ENCODE data around the gene CALCR.

Gene CALCR

GRCh38 chr7:93559639-93560491, 14.7 kb downstream of the CALCR start:
- Histone ChIP-seq H3K4ac (ENCODE audit: low read length) (no peak overlapping the region), H2AK5ac (ENCODE audit: low read depth, low read length) (no peak overlapping the region), H3K4me1 (ENCODE audit: control insufficient read depth in 2 of 2, insufficient read depth in 1 of 2, low read depth in 1 of 2, low read length in 2 of 2) (peaks cover 0 to 5% of the 10 kb centered on the region in 2 donors), H4K91ac (ENCODE audit: low read depth, low read length, poor library complexity) (no peak overlapping the region), H3K79me1 (ENCODE audit: low read depth, low read length) (no peaks in the 10 kb centered on the region), H3K36me3 (replicated peaks in 1 of 2; ENCODE audit: control insufficient read depth in 2 of 2, insufficient read depth in 2 of 2, low read length in 2 of 2) (no peaks in the 10 kb centered on the region), H2BK12ac (ENCODE audit: low read length) (no peak overlapping the region), H3K4me2 (ENCODE audit: insufficient read depth, low read length, poor library complexity, severe bottlenecking) (no peak overlapping the region), H3K23ac (ENCODE audit: low read depth, low read length, poor library complexity) (no peak overlapping the region), H4K8ac (ENCODE audit: low read depth, low read length) (no peak overlapping the region), H3K9ac (ENCODE audit: low read depth, low read length, poor library complexity) (no peak overlapping the region), H2AFZ (ENCODE audit: low read length) (no peak overlapping the region), H3K9me3 (replicated peaks in 1 of 2; ENCODE audit: control insufficient read depth in 2 of 2, insufficient read depth in 1 of 2, low read depth in 1 of 2, low read length in 2 of 2) (no peaks in the 10 kb centered on the region), H3K14ac (ENCODE audit: low read length) (no peak overlapping the region), H3K27me3 (ENCODE audit: control insufficient read depth in 3 of 3, insufficient read depth in 3 of 3, low read depth in 1 of 3, low read length in 3 of 3) (no peaks in the 10 kb centered on the region), H2BK15ac (ENCODE audit: low read length) (no peak overlapping the region), H3K4me3 (ENCODE audit: low read length in 2 of 2) (no peak overlapping the region), H3K18ac (ENCODE audit: low read length) (no peak overlapping the region), H3K27ac (replicated peaks; ENCODE audit: low read length) (no peak overlapping the region), H2BK120ac (ENCODE audit: low read depth, low read length) (no peak overlapping the region), H2BK5ac (ENCODE audit: low read length) (no peak overlapping the region)
- WGBS, 2 donors (ENCODE audit: extremely low coverage in 2 of 2, insufficient read length in 2 of 2, insufficient replicate concordance in 1 of 2) = no CpG with 5 or more reads among the region's 3 CpGs
- DNase-seq (ENCODE audit: low spot score) = no peak

- Histone ChIP-seq H2BK120ac (ENCODE audit: low read depth, low read length) (no peak overlapping the region), H3K4me2 (ENCODE audit: insufficient read depth, low read length, poor library complexity, severe bottlenecking) (no peak overlapping the region), H3K4ac (ENCODE audit: low read length) (no peak overlapping the region), H3K4me3 (ENCODE audit: low read length in 2 of 2) (no peak overlapping the region), H3K27ac (replicated peaks; ENCODE audit: low read length) (no peak overlapping the region), H2AK5ac (ENCODE audit: low read depth, low read length) (no peak overlapping the region), H4K8ac (ENCODE audit: low read depth, low read length) (no peak overlapping the region), H3K14ac (ENCODE audit: low read length) (no peak overlapping the region), H3K9me3 (replicated peaks in 1 of 2; ENCODE audit: control insufficient read depth in 2 of 2, insufficient read depth in 1 of 2, low read depth in 1 of 2, low read length in 2 of 2) (no peaks in the 10 kb centered on the region), H2BK15ac (ENCODE audit: low read length) (no peak overlapping the region), H3K18ac (ENCODE audit: low read length) (no peak overlapping the region), H2BK12ac (ENCODE audit: low read length) (no peak overlapping the region), H3K23ac (ENCODE audit: low read depth, low read length, poor library complexity) (no peak overlapping the region), H3K36me3 (replicated peaks in 1 of 2; ENCODE audit: control insufficient read depth in 2 of 2, insufficient read depth in 2 of 2, low read length in 2 of 2) (no peaks in the 10 kb centered on the region), H2AFZ (ENCODE audit: low read length) (peak overlapping the region; percentile 82), H4K91ac (ENCODE audit: low read depth, low read length, poor library complexity) (no peak overlapping the region), H2BK5ac (ENCODE audit: low read length) (no peak overlapping the region), H3K27me3 (ENCODE audit: control insufficient read depth in 3 of 3, insufficient read depth in 3 of 3, low read depth in 1 of 3, low read length in 3 of 3) (no peaks in the 10 kb centered on the region), H3K4me1 (ENCODE audit: control insufficient read depth in 2 of 2, insufficient read depth in 1 of 2, low read depth in 1 of 2, low read length in 2 of 2) (peaks cover 0 to 5% of the 10 kb centered on the region in 2 donors), H3K79me1 (ENCODE audit: low read depth, low read length) (no peaks in the 10 kb centered on the region), H3K9ac (ENCODE audit: low read depth, low read length, poor library complexity) (no peak overlapping the region)
- no peak for DNase-seq (ENCODE audit: low spot score)
- WGBS, 2 donors (ENCODE audit: extremely low coverage in 2 of 2, insufficient read length in 2 of 2, insufficient replicate concordance in 1 of 2) = no CpG with 5 or more reads among the region's 3 CpGs
These were observed 15.6 kb downstream of the CALCR start for GRCh38 chr7:93558705-93559614.

DNA sequence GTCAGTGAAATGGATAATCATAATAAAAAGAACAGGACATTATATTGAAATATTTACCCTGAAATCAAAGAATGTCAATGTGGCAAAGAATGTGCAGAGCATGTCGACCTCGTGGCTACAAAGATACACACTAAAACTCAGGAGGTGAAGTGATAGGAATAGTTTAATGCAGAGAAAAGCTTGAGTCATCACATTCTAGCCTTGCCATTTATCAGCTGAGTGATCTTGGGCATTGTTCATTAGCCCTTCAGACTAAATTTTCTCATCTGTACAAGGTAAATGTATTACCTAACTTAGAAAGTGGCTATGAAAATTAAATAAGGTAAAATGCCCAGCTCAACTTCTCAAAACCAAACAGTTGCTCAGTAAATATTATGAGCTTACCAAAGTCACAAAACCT, 22.6 kb downstream of the CALCR start:
- no peak for DNase-seq (ENCODE audit: low spot score)
- H3K9me3 ChIP-seq (replicated peaks in 1 of 2; ENCODE audit: control insufficient read depth in 2 of 2, insufficient read depth in 1 of 2, low read depth in 1 of 2, low read length in 2 of 2) = no peaks in the 10 kb centered on the region
- H3K27ac ChIP-seq (replicated peaks; ENCODE audit: low read length) = no peak overlapping the region
- no peak overlapping the region for H2AFZ ChIP-seq (ENCODE audit: low read length)
- H3K27me3 ChIP-seq (ENCODE audit: control insufficient read depth in 3 of 3, insufficient read depth in 3 of 3, low read depth in 1 of 3, low read length in 3 of 3) = no peaks in the 10 kb centered on the region
- H4K91ac ChIP-seq (ENCODE audit: low read depth, low read length, poor library complexity) = no peak overlapping the region
- no peak overlapping the region for H2AK5ac ChIP-seq (ENCODE audit: low read depth, low read length)
- no peak overlapping the region for H3K4me3 ChIP-seq (ENCODE audit: low read length in 2 of 2)
- H3K36me3 ChIP-seq (replicated peaks in 1 of 2; ENCODE audit: control insufficient read depth in 2 of 2, insufficient read depth in 2 of 2, low read length in 2 of 2) = no peaks in the 10 kb centered on the region
- H3K23ac ChIP-seq (ENCODE audit: low read depth, low read length, poor library complexity) = no peak overlapping the region
- no peak overlapping the region for H2BK15ac ChIP-seq (ENCODE audit: low read length)
- H3K4me2 ChIP-seq (ENCODE audit: insufficient read depth, low read length, poor library complexity, severe bottlenecking) = no peak overlapping the region
- no peak overlapping the region for H3K14ac ChIP-seq (ENCODE audit: low read length)
- no peak overlapping the region for H2BK12ac ChIP-seq (ENCODE audit: low read length)
- no peak overlapping the region for H2BK5ac ChIP-seq (ENCODE audit: low read length)
- no peak overlapping the region for H3K4ac ChIP-seq (ENCODE audit: low read length)
- H3K4me1 ChIP-seq (ENCODE audit: control insufficient read depth in 2 of 2, insufficient read depth in 1 of 2, low read depth in 1 of 2, low read length in 2 of 2) = peaks cover 0 to 3% of the 10 kb centered on the region in 2 donors
- H3K9ac ChIP-seq (ENCODE audit: low read depth, low read length, poor library complexity) = no peak overlapping the region
- H3K18ac ChIP-seq (ENCODE audit: low read length) = no peak overlapping the region
- WGBS, 2 donors (ENCODE audit: extremely low coverage in 2 of 2, insufficient read length in 2 of 2, insufficient replicate concordance in 1 of 2) = no CpG with 5 or more reads among the region's 2 CpGs
- no peak overlapping the region for H4K8ac ChIP-seq (ENCODE audit: low read depth, low read length)
- no peaks in the 10 kb centered on the region for H3K79me1 ChIP-seq (ENCODE audit: low read depth, low read length)
- no peak overlapping the region for H2BK120ac ChIP-seq (ENCODE audit: low read depth, low read length)

All from neuronal stem cell (in vitro differentiated cells).